ENCODE measurements around the gene ECI2. TPM values are rescaled to one million over a fixed set of nuclear protein-coding genes. Genes with fewer than 3 reads are reported as not detected.
"Not testable (repeated sequence)": the region's sequence is repeated elsewhere in the genome, so short reads cannot be mapped to it uniquely, and the experiment has no call there.

ECI2 gene
- total RNA-seq, 1 experiment from 2014 or later = 12.9 TPM

DNA sequence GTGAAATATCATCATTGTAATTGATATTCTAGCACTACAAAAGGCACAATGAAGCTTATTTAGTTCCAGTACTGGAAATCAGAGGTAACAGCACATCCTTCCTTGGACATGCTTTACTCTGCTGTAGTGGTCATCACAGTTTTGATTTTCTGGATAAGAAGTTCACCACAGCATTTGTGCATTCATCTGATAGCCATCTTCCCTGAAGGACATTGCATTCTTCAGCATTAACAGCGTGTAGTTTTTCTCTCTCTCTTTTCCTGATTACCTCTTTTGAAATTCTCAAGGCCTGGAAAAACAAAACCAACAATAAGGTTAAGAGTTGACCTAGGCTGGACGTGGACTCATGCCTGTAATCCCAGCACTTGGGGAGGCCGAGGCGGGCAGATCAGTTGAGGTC is 19.6 kb downstream of the ECI2 start:
- no peak for DNase-seq
- Histone ChIP-seq H3K4me2 (ENCODE audit: low read depth, low read length, poor library complexity, severe bottlenecking) (no peak overlapping the region), H3K79me2 (ENCODE audit: low read length) (no peaks in the 10 kb centered on the region), H3K4me3 (ENCODE audit: low read length) (no peak overlapping the region), H2AFZ (ENCODE audit: low read length) (no peak overlapping the region), H3K36me3 (ENCODE audit: insufficient read depth, low read length) (no peaks in the 10 kb centered on the region), H3K27ac (ENCODE audit: low read length) (no peak overlapping the region), H3K9me3 (ENCODE audit: low read length) (no peaks in the 10 kb centered on the region), H3K9me2 (replicated peaks; ENCODE audit: insufficient read depth, low read length) (no peaks in the 10 kb centered on the region), H4K20me1 (ENCODE audit: insufficient read depth, low read depth, low read length) (no peaks in the 10 kb centered on the region), H3K4me1 (ENCODE audit: low read length) (no peaks in the 10 kb centered on the region), H3K27me3 (ENCODE audit: low read length) (no peaks in the 10 kb centered on the region), H3K9ac (ENCODE audit: low read length) (no peak overlapping the region)

DNA sequence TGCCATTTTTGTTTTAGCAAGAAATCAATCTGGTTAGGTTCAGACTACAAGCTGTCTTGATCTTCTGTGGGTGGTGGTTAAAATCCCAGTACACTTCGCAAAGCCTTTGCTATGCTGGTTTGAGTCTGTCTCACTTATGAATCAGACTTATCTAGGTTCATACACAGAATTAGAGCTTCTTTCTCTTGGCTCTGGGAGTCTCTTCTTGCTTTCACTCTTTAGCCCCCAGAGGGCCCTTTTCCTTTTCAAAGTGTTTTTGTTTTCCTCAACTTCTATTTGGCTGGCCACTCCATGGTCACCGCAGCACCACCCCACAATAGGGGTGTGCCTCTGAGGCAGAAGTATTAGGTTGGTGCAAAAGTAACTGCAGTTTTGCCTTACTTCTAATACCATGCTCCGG is 21.3 kb downstream of the ECI2 start:
- Histone ChIP-seq H4K20me1 (ENCODE audit: insufficient read depth, low read depth, low read length) (no peaks in the 10 kb centered on the region), H3K27ac (ENCODE audit: low read length) (no peak overlapping the region), H3K4me1 (ENCODE audit: low read length) (no peaks in the 10 kb centered on the region), H3K9me3 (ENCODE audit: low read length) (no peaks in the 10 kb centered on the region), H3K9me2 (replicated peaks; ENCODE audit: insufficient read depth, low read length) (no peaks in the 10 kb centered on the region), H3K4me3 (ENCODE audit: low read length) (no peak overlapping the region), H3K36me3 (ENCODE audit: insufficient read depth, low read length) (no peaks in the 10 kb centered on the region), H3K27me3 (ENCODE audit: low read length) (no peaks in the 10 kb centered on the region), H2AFZ (ENCODE audit: low read length) (no peak overlapping the region), H3K4me2 (ENCODE audit: low read depth, low read length, poor library complexity, severe bottlenecking) (no peak overlapping the region), H3K79me2 (ENCODE audit: low read length) (no peaks in the 10 kb centered on the region), H3K9ac (ENCODE audit: low read length) (no peak overlapping the region)
- no peak for DNase-seq

GRCh38 chr6:4113649-4114048 is 21.7 kb downstream of the ECI2 start:
- Histone ChIP-seq H4K20me1 (ENCODE audit: insufficient read depth, low read depth, low read length) (no peaks in the 10 kb centered on the region), H3K4me3 (ENCODE audit: low read length) (no peak overlapping the region), H3K4me2 (ENCODE audit: low read depth, low read length, poor library complexity, severe bottlenecking) (no peak overlapping the region), H3K27me3 (ENCODE audit: low read length) (no peaks in the 10 kb centered on the region), H3K9me2 (replicated peaks; ENCODE audit: insufficient read depth, low read length) (no peaks in the 10 kb centered on the region), H3K79me2 (ENCODE audit: low read length) (no peaks in the 10 kb centered on the region), H3K36me3 (ENCODE audit: insufficient read depth, low read length) (no peaks in the 10 kb centered on the region), H2AFZ (ENCODE audit: low read length) (no peak overlapping the region), H3K27ac (ENCODE audit: low read length) (no peak overlapping the region), H3K9me3 (ENCODE audit: low read length) (no peaks in the 10 kb centered on the region), H3K9ac (ENCODE audit: low read length) (no peak overlapping the region), H3K4me1 (ENCODE audit: low read length) (no peaks in the 10 kb centered on the region)
- DNase-seq = no peak

- Histone ChIP-seq H3K4me1 (ENCODE audit: low read length) (no peaks in the 10 kb centered on the region), H3K27me3 (ENCODE audit: low read length) (no peaks in the 10 kb centered on the region), H3K9ac (ENCODE audit: low read length) (no peak overlapping the region), H3K27ac (ENCODE audit: low read length) (no peak overlapping the region), H3K36me3 (ENCODE audit: insufficient read depth, low read length) (no peaks in the 10 kb centered on the region), H3K9me2 (replicated peaks; ENCODE audit: insufficient read depth, low read length) (no peaks in the 10 kb centered on the region), H3K9me3 (ENCODE audit: low read length) (no peaks in the 10 kb centered on the region), H3K79me2 (ENCODE audit: low read length) (no peaks in the 10 kb centered on the region), H4K20me1 (ENCODE audit: insufficient read depth, low read depth, low read length) (no peaks in the 10 kb centered on the region), H3K4me2 (ENCODE audit: low read depth, low read length, poor library complexity, severe bottlenecking) (no peak overlapping the region), H2AFZ (ENCODE audit: low read length) (no peak overlapping the region), H3K4me3 (ENCODE audit: low read length) (no peak overlapping the region)
- no peak for DNase-seq
Measured at GRCh38 chr6:4112366-4112765, 23.0 kb downstream of the ECI2 start.

DNA sequence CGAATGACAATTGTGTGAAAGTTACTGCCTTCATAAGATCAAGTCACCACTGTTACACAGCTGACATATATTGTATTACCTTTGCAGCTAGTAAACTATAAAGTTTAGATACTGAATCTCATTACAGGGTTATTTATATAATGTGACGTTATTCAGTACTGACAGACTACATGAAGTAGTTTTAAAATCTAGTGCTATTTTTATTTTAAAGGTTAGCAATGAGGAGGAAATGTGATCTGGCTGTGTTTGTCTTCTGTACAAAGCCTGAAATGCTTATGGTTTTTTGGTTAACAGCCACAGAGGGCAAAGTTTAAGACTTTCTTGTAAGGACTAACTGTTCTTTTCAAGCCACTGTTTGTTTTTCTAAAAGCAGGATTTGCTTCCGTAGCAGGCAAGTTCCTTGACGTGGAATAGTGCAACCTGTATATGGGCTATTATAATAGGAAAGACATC is 26.0 kb downstream of the ECI2 start:
- not testable (repeated sequence) for H3K4me3 ChIP-seq (ENCODE audit: low read length); DNase-seq; H4K20me1 ChIP-seq (ENCODE audit: insufficient read depth, low read depth, low read length); H3K9me2 ChIP-seq (replicated peaks; ENCODE audit: insufficient read depth, low read length); H3K36me3 ChIP-seq (ENCODE audit: insufficient read depth, low read length); H3K9ac ChIP-seq (ENCODE audit: low read length); H3K4me1 ChIP-seq (ENCODE audit: low read length); H3K27me3 ChIP-seq (ENCODE audit: low read length); H3K9me3 ChIP-seq (ENCODE audit: low read length); H3K27ac ChIP-seq (ENCODE audit: low read length); H2AFZ ChIP-seq (ENCODE audit: low read length); H3K4me2 ChIP-seq (ENCODE audit: low read depth, low read length, poor library complexity, severe bottlenecking); H3K79me2 ChIP-seq (ENCODE audit: low read length)

GRCh38 chr6:4108561-4109093 is 26.7 kb downstream of the ECI2 start:
- no peak overlapping the region for H3K4me2 ChIP-seq (ENCODE audit: low read depth, low read length, poor library complexity, severe bottlenecking)
- H3K79me2 ChIP-seq (ENCODE audit: low read length) = no peaks in the 10 kb centered on the region
- H3K9me3 ChIP-seq (ENCODE audit: low read length) = no peaks in the 10 kb centered on the region
- H4K20me1 ChIP-seq (ENCODE audit: insufficient read depth, low read depth, low read length) = no peaks in the 10 kb centered on the region
- H3K4me1 ChIP-seq (ENCODE audit: low read length) = no peaks in the 10 kb centered on the region
- no peak for DNase-seq
- no peak overlapping the region for H3K9ac ChIP-seq (ENCODE audit: low read length)
- no peaks in the 10 kb centered on the region for H3K9me2 ChIP-seq (replicated peaks; ENCODE audit: insufficient read depth, low read length)
- no peak overlapping the region for H3K27ac ChIP-seq (ENCODE audit: low read length)
- H3K4me3 ChIP-seq (ENCODE audit: low read length) = no peak overlapping the region
- H3K27me3 ChIP-seq (ENCODE audit: low read length) = no peaks in the 10 kb centered on the region
- no peak overlapping the region for H2AFZ ChIP-seq (ENCODE audit: low read length)
- no peaks in the 10 kb centered on the region for H3K36me3 ChIP-seq (ENCODE audit: insufficient read depth, low read length)

DNA sequence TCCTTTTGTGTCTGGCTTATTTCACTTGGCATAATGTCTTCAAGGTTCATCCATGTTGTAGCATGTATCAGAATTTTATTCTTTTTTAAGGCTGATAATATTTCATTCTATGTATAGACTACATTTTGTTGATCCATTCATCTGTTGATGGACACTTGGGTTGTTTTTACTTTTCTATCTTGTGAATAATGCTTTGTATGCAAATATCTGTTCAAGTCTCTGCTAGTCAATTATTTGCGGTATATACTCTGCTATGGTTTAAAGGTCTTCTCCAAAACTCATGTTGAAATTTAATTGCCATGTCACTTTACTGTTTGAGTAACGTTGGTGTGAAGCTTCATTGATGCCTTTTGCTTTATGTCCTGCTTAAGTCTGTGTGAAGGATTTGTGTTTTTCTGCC is 27.5 kb downstream of the ECI2 start:
- H3K9me2 ChIP-seq (replicated peaks; ENCODE audit: insufficient read depth, low read length) = no peaks in the 10 kb centered on the region
- H2AFZ ChIP-seq (ENCODE audit: low read length) = no peak overlapping the region
- H3K36me3 ChIP-seq (ENCODE audit: insufficient read depth, low read length) = no peaks in the 10 kb centered on the region
- H3K27me3 ChIP-seq (ENCODE audit: low read length) = no peaks in the 10 kb centered on the region
- no peaks in the 10 kb centered on the region for H4K20me1 ChIP-seq (ENCODE audit: insufficient read depth, low read depth, low read length)
- no peaks in the 10 kb centered on the region for H3K79me2 ChIP-seq (ENCODE audit: low read length)
- no peaks in the 10 kb centered on the region for H3K9me3 ChIP-seq (ENCODE audit: low read length)
- H3K27ac ChIP-seq (ENCODE audit: low read length) = no peak overlapping the region
- DNase-seq = no peak
- H3K9ac ChIP-seq (ENCODE audit: low read length) = no peak overlapping the region
- H3K4me2 ChIP-seq (ENCODE audit: low read depth, low read length, poor library complexity, severe bottlenecking) = no peak overlapping the region
- no peak overlapping the region for H3K4me3 ChIP-seq (ENCODE audit: low read length)
- H3K4me1 ChIP-seq (ENCODE audit: low read length) = no peaks in the 10 kb centered on the region

DNA sequence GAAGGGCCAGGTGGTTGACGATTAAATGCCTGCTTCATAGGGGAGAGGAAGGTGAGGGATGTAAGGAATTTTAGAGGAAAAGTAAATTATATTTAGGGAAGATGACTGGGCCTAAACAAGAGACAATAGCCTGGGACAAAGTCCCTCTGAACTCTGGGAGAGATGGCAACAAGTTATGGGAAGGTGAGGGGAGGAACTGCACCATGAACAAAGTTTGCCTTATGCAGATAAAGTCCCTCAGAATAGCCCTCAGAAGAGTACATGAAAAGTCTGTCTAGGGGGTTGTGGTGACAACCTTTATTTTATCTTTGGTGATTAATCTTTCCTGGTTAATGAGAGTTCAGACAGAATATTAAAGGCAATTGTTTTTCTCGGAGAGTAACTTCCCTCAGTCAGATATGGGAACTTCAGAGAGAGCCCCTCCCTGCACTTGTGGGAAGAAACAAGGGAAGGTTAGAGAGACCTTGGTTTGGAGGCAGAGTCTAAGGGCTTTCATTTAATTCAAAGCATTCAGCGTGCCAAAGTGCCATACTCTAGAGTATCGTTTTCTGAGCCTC is 29.3 kb downstream of the ECI2 start:
- Histone ChIP-seq H2AFZ (ENCODE audit: low read length) (no peak overlapping the region), H3K36me3 (ENCODE audit: insufficient read depth, low read length) (no peaks in the 10 kb centered on the region), H3K4me2 (ENCODE audit: low read depth, low read length, poor library complexity, severe bottlenecking) (no peak overlapping the region)

More for the DNA sequence above, 29.3 kb downstream of the ECI2 start:
- Histone ChIP-seq H3K4me3 (ENCODE audit: low read length) (no peak overlapping the region), H3K27ac (ENCODE audit: low read length) (no peak overlapping the region), H3K79me2 (ENCODE audit: low read length) (no peaks in the 10 kb centered on the region), H3K9ac (ENCODE audit: low read length) (no peak overlapping the region), H3K4me1 (ENCODE audit: low read length) (no peaks in the 10 kb centered on the region), H3K27me3 (ENCODE audit: low read length) (no peaks in the 10 kb centered on the region), H3K9me2 (replicated peaks; ENCODE audit: insufficient read depth, low read length) (no peaks in the 10 kb centered on the region), H4K20me1 (ENCODE audit: insufficient read depth, low read depth, low read length) (no peaks in the 10 kb centered on the region), H3K9me3 (ENCODE audit: low read length) (no peaks in the 10 kb centered on the region)
- DNase-seq = no peak

All from Karpas-422 (cell line).